ENCODE data around the gene MEF2C.

- TF ChIP-seq JUN (CRISPR knock-in tag; IDR thresholded peaks at IDR 0.05) (no peak), POLR2G (IDR thresholded peaks at IDR 0.05; ENCODE audit: low read depth, low read length) (no peak), POLR2A (IDR thresholded peaks at IDR 0.05; ENCODE audit: insufficient read depth in 1 of 2, low read depth in 2 of 2, low read length in 2 of 2) (no peak), USF2 (IDR thresholded peaks at IDR 0.05; ENCODE audit: low read depth, low read length) (no peak), USF2 (CRISPR knock-in tag; IDR thresholded peaks at IDR 0.05; ENCODE audit: borderline replicate concordance) (no peak), ZNF230 (CRISPR knock-in tag; IDR thresholded peaks at IDR 0.05) (no peak), SNAPC4 (CRISPR knock-in tag; IDR thresholded peaks at IDR 0.05) (no peak), ZNF280D (CRISPR knock-in tag; IDR thresholded peaks at IDR 0.05) (no peak), SP1 (IDR thresholded peaks at IDR 0.05) (no peak), SP1 (CRISPR knock-in tag; IDR thresholded peaks at IDR 0.05) (no peak), CTCF (CRISPR knock-in tag; IDR thresholded peaks at IDR 0.05) (no peak), ZBTB14 (CRISPR knock-in tag; IDR thresholded peaks at IDR 0.05) (no peak), THRA (CRISPR knock-in tag; IDR thresholded peaks at IDR 0.05; ENCODE audit: borderline replicate concordance) (no peak)
Measured at GRCh38 chr5:88867638-88868037, 15.3 kb downstream of the MEF2C start.
